Astrocyte of the spinal cord (primary cell): Measurements from ENCODE around the gene KRTAP1-5.
"Not testable (repeated sequence)": the region's sequence is repeated elsewhere in the genome, so short reads cannot be mapped to it uniquely, and the experiment has no call there.

Source experiments
- DNase-seq: peaks from one replicate; pipeline ENCODE4 v3.0.0; 2011; ENCODE audit warnings: low read depth, low spot score
- H3K4me3 ChIP-seq: 2 replicates; pipeline ENCODE4 v1.5.1; 2011; ENCODE audit warnings: low read depth, mild to moderate bottlenecking, low read length, moderate library complexity
- in situ Hi-C: cut with HindIII; loops from 2 replicates; pipeline ENCODE4 v1.10.0; 2017; ENCODE audit warnings: low sequenced_read_pairs
- TF ChIP-seq, protein P1 (sequence below): IDR thresholded peaks from 2 replicates; pipeline ENCODE4 v1.5.1; 2012; ENCODE audit warnings: low read depth, mild to moderate bottlenecking, low read length, inconsistent platforms

The KRTAP1-5 gene

GRCh38 chr17:41058741-41059140, 31.7 kb upstream of the KRTAP1-5 start:
- in situ Hi-C loops, result no loop called here
- no peak overlapping the region for H3K4me3 ChIP-seq
- TF ChIP-seq, protein P1, sequence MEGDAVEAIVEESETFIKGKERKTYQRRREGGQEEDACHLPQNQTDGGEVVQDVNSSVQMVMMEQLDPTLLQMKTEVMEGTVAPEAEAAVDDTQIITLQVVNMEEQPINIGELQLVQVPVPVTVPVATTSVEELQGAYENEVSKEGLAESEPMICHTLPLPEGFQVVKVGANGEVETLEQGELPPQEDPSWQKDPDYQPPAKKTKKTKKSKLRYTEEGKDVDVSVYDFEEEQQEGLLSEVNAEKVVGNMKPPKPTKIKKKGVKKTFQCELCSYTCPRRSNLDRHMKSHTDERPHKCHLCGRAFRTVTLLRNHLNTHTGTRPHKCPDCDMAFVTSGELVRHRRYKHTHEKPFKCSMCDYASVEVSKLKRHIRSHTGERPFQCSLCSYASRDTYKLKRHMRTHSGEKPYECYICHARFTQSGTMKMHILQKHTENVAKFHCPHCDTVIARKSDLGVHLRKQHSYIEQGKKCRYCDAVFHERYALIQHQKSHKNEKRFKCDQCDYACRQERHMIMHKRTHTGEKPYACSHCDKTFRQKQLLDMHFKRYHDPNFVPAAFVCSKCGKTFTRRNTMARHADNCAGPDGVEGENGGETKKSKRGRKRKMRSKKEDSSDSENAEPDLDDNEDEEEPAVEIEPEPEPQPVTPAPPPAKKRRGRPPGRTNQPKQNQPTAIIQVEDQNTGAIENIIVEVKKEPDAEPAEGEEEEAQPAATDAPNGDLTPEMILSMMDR, result no peak
- no peak for DNase-seq

GRCh38 chr17:41057547-41057946, 30.5 kb upstream of the KRTAP1-5 start:
- no peak overlapping the region for H3K4me3 ChIP-seq
- TF ChIP-seq, protein P1, result no peak
- DNase-seq, result no peak
- in situ Hi-C loops, result no loop called here

DNA sequence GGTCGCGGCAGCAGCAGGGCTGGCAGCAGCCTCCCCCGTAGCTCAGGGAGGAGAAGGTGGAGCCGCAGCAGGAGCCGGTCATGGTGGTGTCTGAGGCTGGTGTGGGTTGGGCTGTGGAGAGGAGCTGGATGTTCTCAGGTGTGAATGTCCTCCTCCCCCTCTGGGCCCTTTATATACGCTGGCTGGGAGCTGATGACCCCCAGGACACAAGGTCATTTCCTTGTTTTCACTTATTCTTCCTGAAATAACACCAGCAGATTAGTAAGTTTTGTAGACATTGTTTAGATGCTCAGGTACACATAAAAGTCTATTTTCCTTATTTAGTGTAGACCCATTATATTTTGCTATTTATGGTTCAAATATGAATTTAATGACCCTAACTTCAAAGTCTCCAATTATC, 28.1 kb upstream of the KRTAP1-5 start, which contains the start of gene KRTAP2-2:
Gene KRTAP2-2 (minus strand): TSS at position 101 of the 400 bp plus-strand sequence. CDS start 19 bp downstream, at position 82.
- H3K4me3 ChIP-seq, DNase-seq, in situ Hi-C loops: not testable (repeated sequence)

- in situ Hi-C loops, DNase-seq, H3K4me3 ChIP-seq: not testable (repeated sequence)
Measured at GRCh38 chr17:41054556-41054955, 27.5 kb upstream of the KRTAP1-5 start.

- TF ChIP-seq, protein P1, result no peak
- DNase-seq, result no peak
- no peak overlapping the region for H3K4me3 ChIP-seq
- in situ Hi-C loops, result no loop called here
Measured at GRCh38 chr17:41054025-41054424, 27.0 kb upstream of the KRTAP1-5 start.

DNA sequence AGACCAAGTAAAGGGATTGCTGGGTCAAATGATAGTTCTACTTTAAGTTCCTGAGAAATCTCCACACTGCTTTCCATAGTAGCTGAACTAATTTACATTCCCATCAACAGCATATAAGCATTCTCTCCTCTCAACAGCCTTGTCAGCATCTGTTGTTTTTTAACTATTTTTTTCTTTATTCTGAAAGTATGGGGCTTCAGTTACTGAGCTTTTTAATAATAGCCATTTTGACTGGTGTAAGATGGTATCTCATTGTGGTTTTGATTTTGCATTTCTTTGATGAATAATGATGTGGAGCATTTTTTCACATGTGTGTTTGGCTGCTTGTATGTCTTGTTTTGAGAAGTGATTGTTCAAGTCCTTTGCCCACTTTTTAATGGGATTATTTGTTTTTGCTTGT, 25.6 kb upstream of the KRTAP1-5 start:
- H3K4me3 ChIP-seq, result no peak overlapping the region
- no peak for DNase-seq
- TF ChIP-seq, protein P1, result no peak
- in situ Hi-C loops, result no loop called here

GRCh38 chr17:41049110-41049509, 22.1 kb upstream of the KRTAP1-5 start:
- H3K4me3 ChIP-seq, result no peak overlapping the region
- DNase-seq, result peak; percentile 74
- in situ Hi-C loops, result no loop called here

More at GRCh38 chr17:41049110-41049509, 22.1 kb upstream of the KRTAP1-5 start:
- TF ChIP-seq, protein P1, result no peak
